IPS-NIHi11 (cell line): Measurements from ENCODE around the gene TGFBR1.
"Not testable (repeated sequence)": the region's sequence is repeated elsewhere in the genome, so short reads cannot be mapped to it uniquely, and the experiment has no call there.

Experiments
- DNase-seq: peaks from one replicate; pipeline ENCODE4 v3.0.0; 2012; ENCODE audit warnings: mixed read lengths, low spot score

The TGFBR1 gene

GRCh38 chr9:99189887-99190596 is 85.1 kb downstream of the TGFBR1 start:
- no peak for DNase-seq

- DNase-seq, result no peak
Observed at GRCh38 chr9:99190597-99191283, 85.8 kb downstream of the TGFBR1 start.

- DNase-seq, result no peak
Observed at GRCh38 chr9:99192786-99193465, 88.0 kb downstream of the TGFBR1 start.

DNA sequence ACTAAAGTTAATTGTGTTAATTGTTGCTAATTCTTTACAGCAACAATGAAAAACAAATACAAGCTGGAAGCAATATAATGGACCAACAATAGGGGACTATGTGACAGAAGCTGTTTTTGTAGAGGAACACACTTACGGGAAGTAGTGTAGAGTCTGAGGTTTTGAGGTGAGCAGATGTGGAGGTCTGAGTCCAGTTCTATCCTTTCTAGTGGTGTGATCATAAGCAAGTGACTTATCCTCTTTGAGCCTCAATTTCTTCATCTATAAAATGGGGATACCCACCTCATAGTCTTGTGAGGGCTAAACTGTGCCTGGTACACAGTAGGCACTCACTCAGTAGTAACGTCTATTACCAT is 88.5 kb downstream of the TGFBR1 start:
- DNase-seq, result no peak

DNA sequence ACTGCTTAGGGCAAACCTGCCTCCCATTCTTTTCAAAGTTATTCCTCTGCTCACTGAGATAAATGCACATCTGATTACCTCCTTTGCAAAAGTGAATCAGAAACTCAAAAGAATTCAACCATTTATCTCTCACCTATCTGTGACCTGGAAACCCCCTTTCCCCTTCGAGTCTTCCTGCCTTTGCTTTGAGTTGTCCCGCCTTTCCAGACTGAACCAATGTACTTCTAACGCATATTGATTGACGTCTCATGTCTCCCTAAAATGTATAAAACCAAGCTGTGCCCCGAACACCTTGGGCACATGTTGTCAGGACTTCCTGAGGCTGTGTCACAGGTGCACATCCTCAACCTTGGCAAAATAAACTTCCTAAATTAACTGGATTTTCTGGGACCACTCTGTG is 91.6 kb downstream of the TGFBR1 start:
- DNase-seq, result not testable (repeated sequence)

GRCh38 chr9:99197124-99197630 is 92.3 kb downstream of the TGFBR1 start:
- no peak for DNase-seq

DNA sequence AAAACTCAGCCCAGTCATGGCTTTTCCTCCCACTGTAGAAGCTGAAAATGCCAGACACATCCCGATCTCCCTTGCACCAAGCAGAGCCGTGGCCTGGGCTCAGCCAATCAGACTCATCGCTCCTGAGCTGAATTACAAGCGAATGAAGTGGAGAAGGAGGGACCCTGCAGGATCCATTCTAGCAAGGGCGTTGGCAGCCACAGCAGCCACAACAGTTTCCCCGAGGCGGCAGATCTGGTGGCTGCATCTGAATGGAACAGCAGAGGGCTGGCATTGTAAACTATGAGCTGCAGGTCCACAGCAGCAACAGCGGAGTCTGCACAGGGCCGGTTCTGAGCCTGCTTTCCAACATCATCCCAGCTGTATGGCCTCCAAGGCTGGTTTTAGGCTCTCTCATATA is 93.1 kb downstream of the TGFBR1 start:
- peak; percentile 44 for DNase-seq

DNA sequence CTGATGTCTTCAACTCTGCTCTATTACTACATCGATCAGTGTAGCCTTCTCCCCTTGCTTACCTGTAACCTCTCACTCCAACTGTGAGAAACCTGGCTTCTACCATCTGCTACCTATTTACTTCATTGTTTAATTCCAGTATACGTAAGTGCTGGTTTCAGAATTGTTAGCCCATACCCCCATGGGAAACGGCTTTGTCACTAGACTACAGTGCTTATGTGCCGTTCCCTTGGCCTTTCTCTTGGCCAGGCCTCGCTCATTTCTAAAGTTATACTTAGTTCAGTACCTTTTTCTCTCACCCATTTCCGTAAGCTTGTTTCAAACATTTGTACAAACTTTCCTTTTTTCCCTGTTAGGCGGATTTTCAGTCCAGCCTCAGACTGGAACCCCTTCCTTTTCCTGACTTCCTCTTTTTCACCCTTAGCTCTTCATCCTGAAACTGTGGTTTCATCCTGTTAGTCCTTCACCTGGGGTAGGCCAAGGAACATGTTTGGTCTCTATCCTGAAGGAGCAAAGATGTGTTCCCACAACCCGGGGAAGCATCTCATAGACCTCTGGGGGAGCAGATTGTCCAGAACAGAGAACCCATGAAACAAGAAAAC is 95.1 kb downstream of the TGFBR1 start:
- DNase-seq, result no peak

DNA sequence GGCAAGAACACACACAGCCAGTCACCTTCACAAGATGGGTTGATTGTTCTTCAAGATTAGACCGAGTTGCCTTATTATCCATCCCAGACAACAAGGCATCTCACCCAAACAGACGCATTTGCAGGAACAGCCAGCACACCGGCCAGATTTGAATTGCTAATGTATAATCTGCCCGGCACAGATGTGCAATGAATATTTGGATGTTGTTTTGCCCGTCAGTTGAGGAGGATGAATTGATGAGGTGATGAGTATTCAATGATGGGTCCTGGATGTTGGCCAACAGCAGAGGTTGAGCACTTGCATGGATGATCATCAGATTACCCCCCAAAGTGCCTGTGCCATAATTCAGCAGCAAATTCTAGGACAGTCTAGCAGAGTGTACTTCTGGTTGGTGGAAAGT is 96.7 kb downstream of the TGFBR1 start:
- no peak for DNase-seq
